ENCODE measurements around the gene MRPS23. TPM values are rescaled to one million over a fixed set of nuclear protein-coding genes. Genes with fewer than 3 reads are reported as not detected.

The MRPS23 gene
- total and polyA plus RNA-seq, 2 donors (not counting 1 experiment from before 2014, with no cell fraction given) = 27.9 to 40.0 TPM

GRCh38 chr17:57875290-57876022 is 25.6 kb upstream of the MRPS23 start:
- DNase-seq (ENCODE audit: low read depth in 2 of 2) = peak; percentile 98 to 99
- Histone ChIP-seq H3K4me2 (ENCODE audit: extremely low read depth, insufficient read depth, low read length) (peak overlapping the region; percentile 60), H3K27ac (ENCODE audit: insufficient read depth, low read length) (peak overlapping the region; percentile 95), H3K4me3 (replicated peaks in 1 of 4; ENCODE audit: control extremely low read depth in 1 of 4, insufficient read depth in 1 of 4, low read depth in 3 of 4, low read length in 4 of 4) (peak overlapping the region in 1 of 4 experiments; percentile 34), H4K20me1 (ENCODE audit: control insufficient read depth, extremely low read depth, insufficient read depth, low read length) (no peaks in the 10 kb centered on the region), H2AFZ (ENCODE audit: low read length) (no peak overlapping the region), H3K36me3 (ENCODE audit: control insufficient read depth, insufficient read depth, low read length) (peaks cover 25% of the 10 kb centered on the region), H3K4me1 (ENCODE audit: control insufficient read depth, extremely low read depth, insufficient read depth, low read length) (peaks cover 57% of the 10 kb centered on the region), H3K79me2 (ENCODE audit: control insufficient read depth, insufficient read depth, low read length) (peaks cover 2% of the 10 kb centered on the region), H3K9me3 (ENCODE audit: control insufficient read depth, insufficient read depth, low read depth, low read length) (no peaks in the 10 kb centered on the region), H3K9ac (ENCODE audit: insufficient read depth, low read length) (peak overlapping the region; percentile 69), H3K27me3 (ENCODE audit: control insufficient read depth, insufficient read depth, low read length) (no peaks in the 10 kb centered on the region)
- TF ChIP-seq EZH2 (IDR thresholded peaks at IDR 0.05; ENCODE audit: low read length, missing control alignments) (no peak), CTCF (conservative IDR thresholded peaks at IDR 0.05 in 1 of 2, IDR thresholded peaks at IDR 0.05 in 1 of 2; ENCODE audit: low read depth in 1 of 2, low read length in 2 of 2) (peak; percentile 75 to 76)

GRCh38 chr17:57874434-57875289 is 24.8 kb upstream of the MRPS23 start:
- TF ChIP-seq CTCF (conservative IDR thresholded peaks at IDR 0.05 in 1 of 2, IDR thresholded peaks at IDR 0.05 in 1 of 2; ENCODE audit: low read depth in 1 of 2, low read length in 2 of 2) (no peak), EZH2 (IDR thresholded peaks at IDR 0.05; ENCODE audit: low read length, missing control alignments) (no peak)
- Histone ChIP-seq H3K36me3 (ENCODE audit: control insufficient read depth, insufficient read depth, low read length) (peaks cover 25% of the 10 kb centered on the region), H3K9me3 (ENCODE audit: control insufficient read depth, insufficient read depth, low read depth, low read length) (no peaks in the 10 kb centered on the region), H2AFZ (ENCODE audit: low read length) (no peak overlapping the region), H3K27ac (ENCODE audit: insufficient read depth, low read length) (peak overlapping the region; percentile 95), H3K27me3 (ENCODE audit: control insufficient read depth, insufficient read depth, low read length) (no peaks in the 10 kb centered on the region), H3K4me3 (replicated peaks in 1 of 4; ENCODE audit: control extremely low read depth in 1 of 4, insufficient read depth in 1 of 4, low read depth in 3 of 4, low read length in 4 of 4) (peak overlapping the region in 1 of 4 experiments; percentile 34), H3K4me1 (ENCODE audit: control insufficient read depth, extremely low read depth, insufficient read depth, low read length) (peaks cover 58% of the 10 kb centered on the region), H4K20me1 (ENCODE audit: control insufficient read depth, extremely low read depth, insufficient read depth, low read length) (no peaks in the 10 kb centered on the region), H3K4me2 (ENCODE audit: extremely low read depth, insufficient read depth, low read length) (peak overlapping the region; percentile 68), H3K79me2 (ENCODE audit: control insufficient read depth, insufficient read depth, low read length) (no peaks in the 10 kb centered on the region), H3K9ac (ENCODE audit: insufficient read depth, low read length) (peak overlapping the region; percentile 81)
- DNase-seq (ENCODE audit: low read depth in 2 of 2) = peak; percentile 91 to 97

DNA sequence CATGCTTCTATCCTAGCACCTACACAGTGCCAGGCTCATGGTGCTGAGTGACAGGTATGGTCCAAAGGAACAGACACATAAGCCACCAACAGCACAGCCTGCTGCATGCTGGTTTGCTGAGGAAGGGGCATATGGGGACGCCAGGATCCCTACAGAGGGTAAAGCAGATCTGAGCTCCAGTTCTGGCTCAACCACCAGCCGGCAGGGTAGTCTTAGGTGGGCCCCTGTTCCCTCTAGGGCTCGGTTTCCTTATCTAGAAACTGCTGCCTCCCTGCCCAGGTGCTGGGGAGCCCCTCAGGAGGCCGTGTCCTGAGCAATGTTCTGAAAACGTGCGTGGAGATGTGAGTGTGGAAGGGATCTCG is 24.2 kb upstream of the MRPS23 start:
- no peak for DNase-seq (ENCODE audit: low read depth in 2 of 2)
- Histone ChIP-seq H3K4me2 (ENCODE audit: extremely low read depth, insufficient read depth, low read length) (peak overlapping the region; percentile 68), H3K4me3 (replicated peaks in 1 of 4; ENCODE audit: control extremely low read depth in 1 of 4, insufficient read depth in 1 of 4, low read depth in 3 of 4, low read length in 4 of 4) (peak overlapping the region in 1 of 4 experiments; percentile 22), H3K79me2 (ENCODE audit: control insufficient read depth, insufficient read depth, low read length) (no peaks in the 10 kb centered on the region), H3K9me3 (ENCODE audit: control insufficient read depth, insufficient read depth, low read depth, low read length) (no peaks in the 10 kb centered on the region), H3K27ac (ENCODE audit: insufficient read depth, low read length) (peak overlapping the region; percentile 95), H3K9ac (ENCODE audit: insufficient read depth, low read length) (peak overlapping the region; percentile 81), H3K27me3 (ENCODE audit: control insufficient read depth, insufficient read depth, low read length) (no peaks in the 10 kb centered on the region), H4K20me1 (ENCODE audit: control insufficient read depth, extremely low read depth, insufficient read depth, low read length) (no peaks in the 10 kb centered on the region), H3K36me3 (ENCODE audit: control insufficient read depth, insufficient read depth, low read length) (peaks cover 29% of the 10 kb centered on the region), H2AFZ (ENCODE audit: low read length) (no peak overlapping the region), H3K4me1 (ENCODE audit: control insufficient read depth, extremely low read depth, insufficient read depth, low read length) (peaks cover 58% of the 10 kb centered on the region)
- TF ChIP-seq CTCF (conservative IDR thresholded peaks at IDR 0.05 in 1 of 2, IDR thresholded peaks at IDR 0.05 in 1 of 2; ENCODE audit: low read depth in 1 of 2, low read length in 2 of 2) (no peak), EZH2 (IDR thresholded peaks at IDR 0.05; ENCODE audit: low read length, missing control alignments) (no peak)

Measured in fibroblast of lung (primary cell).